ENCODE measurements around the gene TPST1. TPM values are rescaled to one million over a fixed set of nuclear protein-coding genes. Genes with fewer than 3 reads are reported as not detected.
"Not testable (repeated sequence)": the region's sequence is repeated elsewhere in the genome, so short reads cannot be mapped to it uniquely, and the experiment has no call there.

TPST1 gene
- total and polyA plus RNA-seq, 2 experiments from 2014 or later, result 21.1 to 24.8 TPM

GRCh38 chr7:66379542-66380160 lies 174.5 kb downstream of the TPST1 start:
- TF ChIP-seq CTCF (IDR thresholded peaks at IDR 0.05; ENCODE audit: low read depth, low read length), result no peak
- DNase-seq (ENCODE audit: low read depth in 1 of 2, low spot score in 1 of 2), result peak in 1 of 2 donors; percentile 33
- H3K4me1 ChIP-seq (ENCODE audit: low read depth), result no peaks in the 10 kb centered on the region
- H3K27ac ChIP-seq, result no peak overlapping the region
- H3K36me3 ChIP-seq, result no peaks in the 10 kb centered on the region
- H3K4me3 ChIP-seq, result no peak overlapping the region
- H3K27me3 ChIP-seq, result no peaks in the 10 kb centered on the region
- no peaks in the 10 kb centered on the region for H3K9me3 ChIP-seq (ENCODE audit: low read depth)

GRCh38 chr7:66380272-66380888 lies 175.2 kb downstream of the TPST1 start:
- DNase-seq (ENCODE audit: low read depth in 1 of 2, low spot score in 1 of 2), result no peak
- H3K27ac ChIP-seq, result no peak overlapping the region
- no peaks in the 10 kb centered on the region for H3K36me3 ChIP-seq
- H3K4me1 ChIP-seq (ENCODE audit: low read depth), result no peaks in the 10 kb centered on the region
- no peaks in the 10 kb centered on the region for H3K27me3 ChIP-seq
- no peak for TF ChIP-seq CTCF (IDR thresholded peaks at IDR 0.05; ENCODE audit: low read depth, low read length)
- no peaks in the 10 kb centered on the region for H3K9me3 ChIP-seq (ENCODE audit: low read depth)
- no peak overlapping the region for H3K4me3 ChIP-seq

- not testable (repeated sequence) for H3K27me3 ChIP-seq; H3K4me3 ChIP-seq; DNase-seq (ENCODE audit: low read depth in 1 of 2, low spot score in 1 of 2); H3K4me1 ChIP-seq (ENCODE audit: low read depth); H3K9me3 ChIP-seq (ENCODE audit: low read depth); H3K27ac ChIP-seq; H3K36me3 ChIP-seq
Observed at GRCh38 chr7:66382182-66382923, 177.2 kb downstream of the TPST1 start.

GRCh38 chr7:66385191-66385905 lies 180.2 kb downstream of the TPST1 start:
- not testable (repeated sequence) for H3K27ac ChIP-seq; H3K9me3 ChIP-seq (ENCODE audit: low read depth); H3K27me3 ChIP-seq; H3K4me3 ChIP-seq; H3K36me3 ChIP-seq; H3K4me1 ChIP-seq (ENCODE audit: low read depth)
- DNase-seq (ENCODE audit: low read depth in 1 of 2, low spot score in 1 of 2), result peak in 1 of 2 donors; percentile 66

GRCh38 chr7:66395128-66395571 lies 190.0 kb downstream of the TPST1 start:
- not testable (repeated sequence) for H3K27me3 ChIP-seq; H3K36me3 ChIP-seq; H3K9me3 ChIP-seq (ENCODE audit: low read depth); H3K4me1 ChIP-seq (ENCODE audit: low read depth); H3K4me3 ChIP-seq; H3K27ac ChIP-seq
- peak in 1 of 2 donors; percentile 66 for DNase-seq (ENCODE audit: low read depth in 1 of 2, low spot score in 1 of 2)

- H3K4me3 ChIP-seq, H3K27ac ChIP-seq: not testable (repeated sequence)
Observed at GRCh38 chr7:66396052-66396451, 190.9 kb downstream of the TPST1 start.

GRCh38 chr7:66398841-66399240 lies 193.7 kb downstream of the TPST1 start:
- DNase-seq (ENCODE audit: low read depth in 1 of 2, low spot score in 1 of 2); H3K4me3 ChIP-seq; H3K27me3 ChIP-seq; H3K27ac ChIP-seq; H3K4me1 ChIP-seq (ENCODE audit: low read depth); H3K36me3 ChIP-seq; H3K9me3 ChIP-seq (ENCODE audit: low read depth): not testable (repeated sequence)

More at GRCh38 chr7:66396052-66396451, 190.9 kb downstream of the TPST1 start:
- not testable (repeated sequence) for H3K4me1 ChIP-seq (ENCODE audit: low read depth); DNase-seq (ENCODE audit: low read depth in 1 of 2, low spot score in 1 of 2); H3K36me3 ChIP-seq; H3K9me3 ChIP-seq (ENCODE audit: low read depth); H3K27me3 ChIP-seq

Measured in cardiac muscle cell (in vitro differentiated cells and primary cell).